CD4-positive, alpha-beta memory T cell (primary cell): ENCODE data around the gene ACOXL. TPM values are rescaled to one million over a fixed set of nuclear protein-coding genes. Genes with fewer than 3 reads are reported as not detected.

Experiments
- CTCF ChIA-PET: fragments of 350-600 bp; sonication (Branson Sonifier 250); formaldehyde crosslinking; loops from one replicate; lab custom pipeline; 2021; ENCODE audit warnings: inconsistent platforms; ENCODE audit not compliant: partially characterized antibody; lab: Charles Lee
- POLR2A ChIA-PET: fragments of 350-600 bp; sonication (Branson Sonifier 250); formaldehyde crosslinking; loops from one replicate; lab custom pipeline; 2021; ENCODE audit not compliant: partially characterized antibody; lab: Charles Lee
- DNase-seq, 5 donors: peaks; one replicate each; pipeline versions ENCODE4 v3.0.0 to v3.0.0-alpha.2; 2020 to 2022; ENCODE audit warnings: mixed read lengths in 1 of 5
- H3K27ac ChIP-seq: one replicate; pipeline ENCODE4 v1.7.0; 2013; ENCODE audit warnings: low read depth, low read length
- H3K27me3 ChIP-seq: 2 replicates; pipeline ENCODE4 v1.7.0; 2013; ENCODE audit warnings: mild to moderate bottlenecking, low read length, moderate library complexity; ENCODE audit not compliant: insufficient read depth
- H3K36me3 ChIP-seq: 2 replicates; pipeline ENCODE4 v1.7.0; 2013; ENCODE audit warnings: mild to moderate bottlenecking, low read length, moderate library complexity; ENCODE audit not compliant: insufficient read depth
- H3K4me1 ChIP-seq: 2 replicates; pipeline ENCODE4 v1.7.0; 2013; ENCODE audit warnings: mild to moderate bottlenecking, low read length, moderate library complexity; ENCODE audit not compliant: insufficient read depth
- H3K4me3 ChIP-seq, 2 donors: one replicate each; pipeline ENCODE4 v1.7.0; 2013; ENCODE audit warnings: low read length in 2 of 2, mild to moderate bottlenecking in 1 of 2
- H3K9me3 ChIP-seq, 2 donors: one replicate each; pipeline ENCODE4 v1.7.0; 2013; ENCODE audit warnings: low read length in 2 of 2, control low read depth in 1 of 2; ENCODE audit not compliant: control insufficient read depth in 1 of 2
- H3K27ac Mint-ChIP-seq, 7 donors: one replicate each; pipeline ENCODE4 v1.8.0; 2020 to 2021; ENCODE audit warnings: mixed read lengths in 7 of 7, mild to moderate bottlenecking in 6 of 7, inconsistent platforms in 3 of 7, moderate library complexity in 3 of 7
- H3K27me3 Mint-ChIP-seq, 2 donors: one replicate each; pipeline ENCODE4 v1.8.0; 2020 to 2021; ENCODE audit warnings: mixed read lengths in 2 of 2
- H3K36me3 Mint-ChIP-seq, 2 donors: one replicate each; pipeline ENCODE4 v1.8.0; 2020 to 2021; ENCODE audit warnings: mixed read lengths in 2 of 2, inconsistent platforms in 1 of 2, mild to moderate bottlenecking in 1 of 2
- H3K4me1 Mint-ChIP-seq, 4 donors: one replicate each; pipeline ENCODE4 v1.8.0; 2020 to 2021; ENCODE audit warnings: mixed read lengths in 4 of 4, mild to moderate bottlenecking in 1 of 4
- H3K4me3 Mint-ChIP-seq, 8 donors: one replicate each; pipeline ENCODE4 v1.8.0; 2020 to 2021; ENCODE audit warnings: mixed read lengths in 8 of 8, mild to moderate bottlenecking in 7 of 8, moderate library complexity in 6 of 8, inconsistent platforms in 3 of 8
- H3K9me3 Mint-ChIP-seq, 8 donors: one replicate each; pipeline ENCODE4 v1.8.0; 2020 to 2021; ENCODE audit warnings: mixed read lengths in 8 of 8, mild to moderate bottlenecking in 5 of 8, inconsistent platforms in 3 of 8, moderate library complexity in 1 of 8
- intact Hi-C: fragments of 100-400 bp; cut with micrococcal nuclease; formaldehyde crosslinking; loops from one replicate; pipeline ENCODE4 v1.15.1; 2023
- polyA plus RNA-seq, 2 donors: library from polyadenylated mRNA; unstranded; fragments of 300-500 nt; fragmentation: Illumina TruSeq; gene quantifications; one replicate each; pipeline ENCODE4 v1.2.3, GENCODE V29; 2021
- total RNA-seq, 2 experiments: library from RNA; stranded (reverse); gene quantifications; one replicate each; pipeline ENCODE4 v1.2.3, GENCODE V29; 2021

Gene ACOXL
- total and polyA plus RNA-seq, 4 experiments from 2014 or later: not detected

DNA sequence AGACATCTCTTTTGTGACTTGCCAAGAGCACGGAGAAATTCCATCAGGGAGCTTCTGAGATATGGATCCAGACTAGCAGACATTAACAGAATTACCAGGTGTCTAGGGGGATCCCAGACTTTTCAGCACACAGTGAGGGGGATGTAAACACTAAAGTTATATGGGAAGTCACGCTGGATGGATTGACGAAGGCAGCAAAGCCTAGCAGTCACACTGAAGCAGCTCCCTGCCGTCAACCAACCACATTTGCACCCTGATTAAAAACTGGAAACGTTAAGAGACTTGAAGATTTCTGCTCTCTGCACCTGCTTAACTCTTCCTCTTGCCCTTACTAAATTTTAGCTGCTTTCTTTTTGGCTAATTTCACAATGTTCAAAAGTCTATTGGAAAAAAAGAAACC lies 325.9 kb downstream of the ACOXL start:
- ChIA-PET CTCF (no interaction called here), POLR2A (no interaction called here)
- no peak overlapping the region for H3K27ac ChIP-seq
- Mint-ChIP-seq H3K4me1 (peaks cover 0 to 6% (median 0%) of the 10 kb centered on the region in 4 donors), H3K4me3 (no peak overlapping the region), H3K27me3 (peaks cover 15 to 17% of the 10 kb centered on the region in 2 donors), H3K36me3 (peaks cover 0 to 4% of the 10 kb centered on the region in 2 donors), H3K9me3 (peaks cover 2 to 25% (median 18%) of the 10 kb centered on the region in 8 donors), H3K27ac (no peak overlapping the region)
- intact Hi-C loops: no loop called here
- no peaks in the 10 kb centered on the region for H3K9me3 ChIP-seq
- H3K4me1 ChIP-seq: no peaks in the 10 kb centered on the region
- H3K36me3 ChIP-seq: no peaks in the 10 kb centered on the region
- no peak overlapping the region for H3K4me3 ChIP-seq
- DNase-seq: no peak
- no peaks in the 10 kb centered on the region for H3K27me3 ChIP-seq

GRCh38 chr2:111061191-111061590 lies 328.8 kb downstream of the ACOXL start:
- Histone ChIP-seq H3K27ac (no peak overlapping the region), H3K4me3 (no peak overlapping the region), H3K27me3 (no peaks in the 10 kb centered on the region), H3K4me1 (no peaks in the 10 kb centered on the region), H3K9me3 (no peaks in the 10 kb centered on the region), H3K36me3 (no peaks in the 10 kb centered on the region)
- intact Hi-C loops: no loop called here
- peaks cover 2 to 25% (median 18%) of the 10 kb centered on the region in 8 donors for H3K9me3 Mint-ChIP-seq
- no peak overlapping the region for H3K27ac Mint-ChIP-seq
- ChIA-PET POLR2A (no interaction called here), CTCF (no interaction called here)
- no peak for DNase-seq
- H3K36me3 Mint-ChIP-seq: peaks cover 0 to 4% of the 10 kb centered on the region in 2 donors
- no peak overlapping the region for H3K4me3 Mint-ChIP-seq
- peaks cover 2 to 6% (median 3%) of the 10 kb centered on the region in 4 donors for H3K4me1 Mint-ChIP-seq
- peaks cover 14% of the 10 kb centered on the region in 2 donors for H3K27me3 Mint-ChIP-seq

GRCh38 chr2:111062417-111062816 lies 330.0 kb downstream of the ACOXL start:
- POLR2A ChIA-PET: no interaction called here
- DNase-seq: no peak
- H3K36me3 ChIP-seq: no peaks in the 10 kb centered on the region
- H3K4me1 Mint-ChIP-seq: peaks cover 4 to 8% (median 5%) of the 10 kb centered on the region in 4 donors
- no peaks in the 10 kb centered on the region for H3K9me3 ChIP-seq
- H3K4me3 ChIP-seq: no peak overlapping the region
- H3K27me3 ChIP-seq: no peaks in the 10 kb centered on the region
- peaks cover 0 to 4% of the 10 kb centered on the region in 2 donors for H3K36me3 Mint-ChIP-seq
- peaks cover 13 to 16% of the 10 kb centered on the region in 2 donors for H3K27me3 Mint-ChIP-seq
- no peaks in the 10 kb centered on the region for H3K4me1 ChIP-seq
- no peak overlapping the region for H3K27ac Mint-ChIP-seq
- intact Hi-C loops: no loop called here
- no peak overlapping the region for H3K4me3 Mint-ChIP-seq
- H3K27ac ChIP-seq: no peak overlapping the region
- CTCF ChIA-PET: interaction anchor here (1.4 kb wide), 1 partner anchor 11 kb away, joined by 3 read pairs; no protein-coding TSS in a partner anchor
- H3K9me3 Mint-ChIP-seq: peaks cover 2 to 25% (median 18%) of the 10 kb centered on the region in 8 donors

DNA sequence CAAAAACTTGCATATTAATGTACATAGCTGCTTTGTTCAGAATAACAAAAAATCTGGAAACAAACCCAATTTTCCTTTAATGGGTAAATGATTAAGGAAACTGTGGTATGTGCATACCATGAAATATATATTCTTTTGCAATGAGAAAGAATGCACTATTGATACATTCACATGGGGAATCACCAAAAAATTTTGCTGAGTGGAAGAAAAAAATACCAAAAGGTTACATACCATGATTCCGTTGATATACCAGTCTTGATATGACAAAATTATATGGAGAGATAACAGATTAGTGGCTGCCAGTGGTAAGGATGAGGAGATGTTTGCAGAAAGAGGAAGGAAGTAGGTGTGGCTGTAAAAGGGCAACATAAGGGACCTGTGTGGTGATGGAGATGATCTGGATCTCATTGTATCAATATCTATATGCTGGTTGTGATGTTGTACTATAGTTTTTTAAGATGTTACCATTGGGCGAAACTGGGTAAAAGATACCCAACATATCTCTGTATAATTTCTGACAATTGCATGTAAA lies 333.8 kb downstream of the ACOXL start:
- Mint-ChIP-seq H3K4me1 (peaks cover 4 to 8% (median 5%) of the 10 kb centered on the region in 4 donors), H3K4me3 (no peak overlapping the region), H3K36me3 (no peaks in the 10 kb centered on the region), H3K27me3 (peaks cover under 1 to 4% of the 10 kb centered on the region in 2 donors), H3K27ac (no peak overlapping the region), H3K9me3 (peaks cover 0 to 5% (median 3%) of the 10 kb centered on the region in 8 donors)
- Histone ChIP-seq H3K4me3 (no peak overlapping the region), H3K9me3 (no peaks in the 10 kb centered on the region), H3K4me1 (no peaks in the 10 kb centered on the region), H3K36me3 (no peaks in the 10 kb centered on the region), H3K27me3 (no peaks in the 10 kb centered on the region), H3K27ac (no peak overlapping the region)
- CTCF ChIA-PET: no interaction called here
- POLR2A ChIA-PET: no interaction called here
- intact Hi-C loops: no loop called here
- no peak for DNase-seq

DNA sequence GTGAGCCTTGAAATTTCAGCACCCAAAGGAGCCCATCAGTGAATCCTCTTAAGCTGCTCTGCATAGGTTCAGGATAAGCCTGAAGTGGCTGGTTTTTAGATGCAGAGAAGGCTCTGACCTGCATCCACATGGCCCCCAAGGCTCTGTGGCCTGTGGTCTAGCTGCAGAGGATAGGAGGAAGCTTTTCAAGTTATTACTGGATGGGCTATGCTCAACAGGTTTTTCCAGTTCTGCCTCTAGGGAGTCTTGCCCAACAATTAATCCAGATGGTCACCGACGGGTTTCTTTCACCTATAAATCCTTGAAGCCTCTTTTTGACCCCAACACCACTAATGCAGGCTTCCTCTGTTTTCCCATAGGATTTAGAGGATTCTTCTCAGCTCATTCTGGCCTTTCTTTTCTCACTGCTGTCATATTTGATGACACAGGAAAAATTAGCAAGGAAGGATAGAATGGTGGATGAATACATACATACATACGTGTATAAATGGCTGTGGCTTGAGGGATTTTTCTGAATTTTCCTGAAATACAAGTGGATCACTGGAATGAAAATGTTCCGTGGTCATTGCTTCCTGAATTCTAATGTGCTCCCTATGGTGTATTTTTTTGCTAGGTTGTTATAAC lies 336.2 kb downstream of the ACOXL start:
- H3K9me3 ChIP-seq: no peaks in the 10 kb centered on the region
- H3K4me3 ChIP-seq: no peak overlapping the region
- Mint-ChIP-seq H3K9me3 (peaks cover 0 to 2% (median under 1%) of the 10 kb centered on the region in 8 donors), H3K4me1 (peaks cover 4 to 8% (median 5%) of the 10 kb centered on the region in 4 donors), H3K27ac (no peak overlapping the region), H3K36me3 (no peaks in the 10 kb centered on the region), H3K4me3 (no peak overlapping the region), H3K27me3 (peaks cover 0 to 4% of the 10 kb centered on the region in 2 donors)
- H3K4me1 ChIP-seq: no peaks in the 10 kb centered on the region
- no peaks in the 10 kb centered on the region for H3K27me3 ChIP-seq
- intact Hi-C loops: no loop called here
- POLR2A ChIA-PET: interaction anchor here (1.1 kb wide), 1 partner anchor 17 kb away, joined by 3 read pairs; no protein-coding TSS in a partner anchor
- H3K27ac ChIP-seq: no peak overlapping the region
- H3K36me3 ChIP-seq: no peaks in the 10 kb centered on the region
- DNase-seq: no peak
- CTCF ChIA-PET: no interaction called here

DNA sequence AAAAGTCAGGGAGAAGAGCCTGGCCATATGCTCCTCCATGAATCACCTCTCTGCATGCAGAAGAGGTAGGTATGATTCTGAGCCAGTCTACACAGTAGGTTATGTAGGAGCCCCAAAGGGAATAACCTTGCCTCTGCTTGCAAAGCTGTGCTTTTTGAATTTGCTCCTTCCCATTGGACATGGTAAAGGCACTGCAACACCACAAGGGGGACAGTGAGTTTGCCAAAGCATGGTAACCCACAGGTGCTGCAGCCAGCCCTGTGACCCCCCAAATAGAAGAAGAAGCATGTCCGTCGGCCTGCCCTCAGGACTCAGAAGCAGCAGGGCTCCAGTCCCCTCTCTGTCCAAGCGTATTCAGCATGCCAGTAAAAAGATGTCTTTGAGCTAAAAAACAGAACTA lies 337.3 kb downstream of the ACOXL start:
- no peaks in the 10 kb centered on the region for H3K27me3 ChIP-seq
- Mint-ChIP-seq H3K9me3 (peaks cover 0 to 13% (median 8%) of the 10 kb centered on the region in 8 donors), H3K4me1 (peaks cover 4 to 8% (median 5%) of the 10 kb centered on the region in 4 donors), H3K27ac (no peak overlapping the region), H3K4me3 (no peak overlapping the region), H3K27me3 (peaks cover 0 to 3% of the 10 kb centered on the region in 2 donors), H3K36me3 (no peaks in the 10 kb centered on the region)
- intact Hi-C loops: no loop called here
- H3K4me1 ChIP-seq: no peaks in the 10 kb centered on the region
- H3K9me3 ChIP-seq: no peaks in the 10 kb centered on the region
- DNase-seq: no peak
- no peaks in the 10 kb centered on the region for H3K36me3 ChIP-seq
- ChIA-PET CTCF (no interaction called here), POLR2A (no interaction called here)
- no peak overlapping the region for H3K4me3 ChIP-seq
- no peak overlapping the region for H3K27ac ChIP-seq

DNA sequence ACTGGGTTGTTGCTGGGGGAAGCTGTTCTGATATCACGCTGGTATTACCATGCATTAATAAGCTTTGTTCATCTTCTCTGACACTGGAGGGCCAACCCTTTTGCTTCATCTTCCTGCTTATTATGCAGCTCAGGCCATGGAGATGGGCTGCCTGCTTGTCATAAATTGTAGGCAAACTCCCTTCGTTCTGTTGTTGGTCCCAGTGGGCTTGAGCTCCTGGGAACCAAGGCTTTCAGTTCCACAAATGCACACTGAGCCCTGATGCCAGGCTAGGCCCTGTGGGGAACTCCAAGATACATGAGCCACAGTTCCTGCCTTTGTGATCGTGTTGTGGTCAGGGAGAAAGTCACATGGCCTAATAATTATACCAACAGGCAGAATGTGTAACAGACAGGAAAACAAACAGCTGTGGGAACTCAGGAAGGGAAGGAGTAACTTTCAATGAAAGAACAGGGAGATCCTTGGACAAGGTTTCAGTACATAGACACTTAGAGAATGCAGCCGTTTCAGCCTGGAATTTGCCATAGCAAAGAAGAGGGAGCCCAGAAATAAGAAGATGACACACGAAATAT lies 339.3 kb downstream of the ACOXL start:
- H3K4me3 ChIP-seq: no peak overlapping the region
- intact Hi-C loops: no loop called here
- no peak overlapping the region for H3K4me3 Mint-ChIP-seq
- CTCF ChIA-PET: interaction anchor here (2.1 kb wide), 1 partner anchor 33 kb away, joined by 5 read pairs; no protein-coding TSS in a partner anchor
- no peaks in the 10 kb centered on the region for H3K4me1 Mint-ChIP-seq
- no peak for DNase-seq
- peaks cover 0 to 30% (median 18%) of the 10 kb centered on the region in 8 donors for H3K9me3 Mint-ChIP-seq
- H3K27me3 ChIP-seq: no peaks in the 10 kb centered on the region
- H3K27me3 Mint-ChIP-seq: peaks cover 0 to 4% of the 10 kb centered on the region in 2 donors
- no peaks in the 10 kb centered on the region for H3K36me3 ChIP-seq
- H3K27ac Mint-ChIP-seq: no peak overlapping the region
- no peaks in the 10 kb centered on the region for H3K4me1 ChIP-seq
- no peaks in the 10 kb centered on the region for H3K9me3 ChIP-seq
- H3K27ac ChIP-seq: no peak overlapping the region
- POLR2A ChIA-PET: no interaction called here
- H3K36me3 Mint-ChIP-seq: no peaks in the 10 kb centered on the region
